Upper lobe of left lung (tissue), 6 donors: ENCODE data around the gene ABHD4. TPM values are rescaled to one million over a fixed set of nuclear protein-coding genes. Genes with fewer than 3 reads are reported as not detected.
"Not testable (repeated sequence)": the region's sequence is repeated elsewhere in the genome, so short reads cannot be mapped to it uniquely, and the experiment has no call there.

ENCODE experiments used
- ATAC-seq, 2 donors: fragments of 200-7000 bp; cut with Tn5 transposase; one replicate each; pipeline ENCODE4 v1.9.1; 2022; ENCODE audit warnings: mild to moderate bottlenecking in 2 of 2, moderate library complexity in 2 of 2; ENCODE audit not compliant: low FRiP score in 2 of 2
- DNase-seq, 2 donors: peaks; one replicate each; pipeline ENCODE4 v3.0.0-alpha.2; 2019 to 2020
- H3K27ac ChIP-seq, 4 donors: fragments of 200-600 bp; sonication (generic); one replicate each; pipeline ENCODE4 v1.5.1; 2016 to 2019
- H3K27me3 ChIP-seq, 4 donors: fragments of 200-600 bp; sonication (generic); one replicate each; pipeline ENCODE4 v1.5.1; 2017 to 2019
- H3K36me3 ChIP-seq, 4 donors: fragments of 200-600 bp; sonication (generic); one replicate each; pipeline ENCODE4 v1.5.1; 2016 to 2019
- H3K4me1 ChIP-seq, 4 donors: fragments of 200-600 bp; sonication (generic); one replicate each; pipeline ENCODE4 v1.5.1; 2018 to 2019
- H3K4me3 ChIP-seq, 4 donors: fragments of 200-600 bp; sonication (generic); one replicate each; pipeline ENCODE4 v1.5.1; 2017 to 2019; ENCODE audit warnings: mild to moderate bottlenecking in 2 of 4, moderate library complexity in 1 of 4
- H3K9me3 ChIP-seq, 4 donors: fragments of 200-600 bp; sonication (generic); one replicate each; pipeline ENCODE4 v1.5.1; 2018 to 2019
- EP300 ChIP-seq, 4 donors: sonication (generic); formaldehyde crosslinking; IDR thresholded peaks; one replicate each; pipeline ENCODE4 v1.5.1; 2017; ENCODE audit warnings: antibody characterized with exemption in 4 of 4, control low read depth in 2 of 4
- POLR2A ChIP-seq, 4 donors: fragments of 450-650 bp; IDR thresholded peaks; one replicate each; pipeline ENCODE4 v1.5.1; 2016 to 2017; ENCODE audit warnings: antibody characterized with exemption in 4 of 4, mild to moderate bottlenecking in 2 of 4
- POLR2AphosphoS5 ChIP-seq, 2 donors: sonication (generic); formaldehyde crosslinking; IDR thresholded peaks; one replicate each; pipeline ENCODE4 v1.5.1; 2017; ENCODE audit warnings: antibody characterized with exemption in 2 of 2
- WGBS, 2 donors: methylation state at CpG; one replicate each; pipeline ENCODE4 v1.1.5; 2017 to 2018; 5-methylcytosine and 5-hydroxymethylcytosine counted together
- total RNA-seq, 6 donors: library from RNA; depleted of rRNA in 4 of 6; stranded (reverse); fragments of >200 nt in 4 of 6; gene quantifications; one replicate each; pipeline versions ENCODE4 v1.1.0 to v1.2.1, GENCODE V29; 2016 to 2021
- TF ChIP-seq, protein P1 (sequence below), 6 experiments: fragments of 450-650 bp in 4 of 6; fragments of 200-600 bp in 2 of 6; sonication (generic) in 2 of 6; IDR thresholded peaks; one replicate each; pipeline ENCODE4 v1.5.1; 2016 to 2019; ENCODE audit warnings: antibody characterized with exemption in 6 of 6
- donor health status: DM: no; HTN: no; CAD: no; lungs with moderate emphysema.
- donor health status: DM: no; HTN: yes; CAD: no; lungs with severe emphysema.

Gene ABHD4
- total RNA-seq, 6 donors from 2014 or later: 20.1 to 31.3 (median 26.1) TPM

DNA sequence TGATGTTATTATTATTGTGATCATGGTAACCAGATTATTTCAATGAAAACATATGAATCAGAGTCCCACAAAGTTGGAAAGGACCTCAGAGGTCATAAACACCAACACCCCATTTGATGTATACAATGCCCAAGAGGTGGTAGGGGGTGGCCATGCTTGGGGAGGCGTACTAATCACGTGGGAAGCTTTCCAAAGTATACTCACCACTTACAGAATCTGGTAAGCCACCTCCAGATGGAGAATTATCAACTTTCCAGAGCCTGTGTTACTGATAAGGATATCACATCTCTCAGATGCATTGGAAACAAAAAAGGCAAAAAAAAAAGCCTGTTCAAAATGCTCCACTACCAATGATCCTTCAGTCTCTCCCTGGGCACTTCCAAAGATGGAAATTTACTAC is 17.5 kb upstream of the ABHD4 start:
- 69 to 70% methylated on average over 2 of the region's 2 CpGs for WGBS, 2 donors
- Histone ChIP-seq H3K36me3 (peaks cover 0 to 3% (median 0%) of the 10 kb centered on the region in 4 donors), H3K27me3 (no peaks in the 10 kb centered on the region), H3K4me1 (peaks cover 13 to 22% (median 17%) of the 10 kb centered on the region in 4 donors), H3K4me3 (no peak overlapping the region), H3K27ac (no peak overlapping the region), H3K9me3 (no peaks in the 10 kb centered on the region)
- TF ChIP-seq POLR2AphosphoS5 (IDR thresholded peaks at IDR 0.05) (no peak), EP300 (IDR thresholded peaks at IDR 0.05) (no peak), POLR2A (IDR thresholded peaks at IDR 0.05) (no peak)
- TF ChIP-seq, protein P1, sequence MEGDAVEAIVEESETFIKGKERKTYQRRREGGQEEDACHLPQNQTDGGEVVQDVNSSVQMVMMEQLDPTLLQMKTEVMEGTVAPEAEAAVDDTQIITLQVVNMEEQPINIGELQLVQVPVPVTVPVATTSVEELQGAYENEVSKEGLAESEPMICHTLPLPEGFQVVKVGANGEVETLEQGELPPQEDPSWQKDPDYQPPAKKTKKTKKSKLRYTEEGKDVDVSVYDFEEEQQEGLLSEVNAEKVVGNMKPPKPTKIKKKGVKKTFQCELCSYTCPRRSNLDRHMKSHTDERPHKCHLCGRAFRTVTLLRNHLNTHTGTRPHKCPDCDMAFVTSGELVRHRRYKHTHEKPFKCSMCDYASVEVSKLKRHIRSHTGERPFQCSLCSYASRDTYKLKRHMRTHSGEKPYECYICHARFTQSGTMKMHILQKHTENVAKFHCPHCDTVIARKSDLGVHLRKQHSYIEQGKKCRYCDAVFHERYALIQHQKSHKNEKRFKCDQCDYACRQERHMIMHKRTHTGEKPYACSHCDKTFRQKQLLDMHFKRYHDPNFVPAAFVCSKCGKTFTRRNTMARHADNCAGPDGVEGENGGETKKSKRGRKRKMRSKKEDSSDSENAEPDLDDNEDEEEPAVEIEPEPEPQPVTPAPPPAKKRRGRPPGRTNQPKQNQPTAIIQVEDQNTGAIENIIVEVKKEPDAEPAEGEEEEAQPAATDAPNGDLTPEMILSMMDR (IDR thresholded peaks at IDR 0.05): no peak
- ATAC-seq (no peak), DNase-seq (no peak)

DNA sequence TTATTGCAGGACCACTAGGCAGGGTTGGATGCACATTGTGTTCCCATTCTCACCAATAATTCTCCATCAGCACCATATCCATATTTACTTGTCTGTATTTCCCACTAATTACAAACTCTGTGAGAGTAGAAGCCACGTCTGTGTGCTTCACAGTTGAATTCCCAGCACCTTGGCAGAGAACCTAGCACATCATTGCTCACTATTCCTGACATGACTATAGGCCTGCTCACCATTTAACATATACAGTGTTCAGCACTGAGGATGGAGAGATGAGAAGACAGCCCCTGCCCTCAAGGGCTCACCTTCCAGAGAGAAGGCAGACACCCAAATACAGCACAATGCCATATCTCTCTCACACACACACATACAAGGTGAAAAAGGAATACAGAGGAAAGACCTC is 14.1 kb upstream of the ABHD4 start:
- Histone ChIP-seq H3K4me1 (peaks cover 25 to 42% (median 39%) of the 10 kb centered on the region in 4 donors), H3K36me3 (peaks cover 0 to 3% (median 0%) of the 10 kb centered on the region in 4 donors), H3K4me3 (no peak overlapping the region), H3K27ac (no peak overlapping the region), H3K9me3 (no peaks in the 10 kb centered on the region), H3K27me3 (no peaks in the 10 kb centered on the region)
- ATAC-seq (no peak), DNase-seq (no peak)
- 76 to 90% methylated on average over 1 of the region's 1 CpG for WGBS, 2 donors
- TF ChIP-seq POLR2A (IDR thresholded peaks at IDR 0.05) (no peak), POLR2AphosphoS5 (IDR thresholded peaks at IDR 0.05) (no peak), EP300 (IDR thresholded peaks at IDR 0.05) (no peak)
- TF ChIP-seq, protein P1 (IDR thresholded peaks at IDR 0.05): no peak

DNA sequence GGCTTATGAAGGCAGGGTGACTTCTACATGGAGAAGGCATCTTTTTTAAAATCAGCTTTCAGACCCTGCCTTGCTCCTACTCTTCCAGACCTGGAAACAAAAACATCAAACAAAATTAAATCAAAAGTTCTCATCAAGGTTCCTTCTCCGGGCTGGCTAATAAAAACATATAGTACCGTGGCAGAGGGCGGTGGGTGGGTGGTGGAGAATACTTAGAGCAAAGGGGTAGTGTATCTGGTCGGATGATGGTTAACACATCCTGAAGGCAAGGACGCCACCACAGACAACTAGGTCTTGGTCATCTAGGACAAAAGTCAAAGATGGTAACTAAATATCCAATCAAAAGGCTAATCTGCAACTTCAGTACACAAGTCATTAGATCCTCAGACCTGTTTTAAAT is 10.9 kb upstream of the ABHD4 start:
- H3K4me1 ChIP-seq: peaks cover 30 to 51% (median 43%) of the 10 kb centered on the region in 4 donors
- H3K36me3 ChIP-seq: peaks cover 0 to 3% (median 0%) of the 10 kb centered on the region in 4 donors

DNA sequence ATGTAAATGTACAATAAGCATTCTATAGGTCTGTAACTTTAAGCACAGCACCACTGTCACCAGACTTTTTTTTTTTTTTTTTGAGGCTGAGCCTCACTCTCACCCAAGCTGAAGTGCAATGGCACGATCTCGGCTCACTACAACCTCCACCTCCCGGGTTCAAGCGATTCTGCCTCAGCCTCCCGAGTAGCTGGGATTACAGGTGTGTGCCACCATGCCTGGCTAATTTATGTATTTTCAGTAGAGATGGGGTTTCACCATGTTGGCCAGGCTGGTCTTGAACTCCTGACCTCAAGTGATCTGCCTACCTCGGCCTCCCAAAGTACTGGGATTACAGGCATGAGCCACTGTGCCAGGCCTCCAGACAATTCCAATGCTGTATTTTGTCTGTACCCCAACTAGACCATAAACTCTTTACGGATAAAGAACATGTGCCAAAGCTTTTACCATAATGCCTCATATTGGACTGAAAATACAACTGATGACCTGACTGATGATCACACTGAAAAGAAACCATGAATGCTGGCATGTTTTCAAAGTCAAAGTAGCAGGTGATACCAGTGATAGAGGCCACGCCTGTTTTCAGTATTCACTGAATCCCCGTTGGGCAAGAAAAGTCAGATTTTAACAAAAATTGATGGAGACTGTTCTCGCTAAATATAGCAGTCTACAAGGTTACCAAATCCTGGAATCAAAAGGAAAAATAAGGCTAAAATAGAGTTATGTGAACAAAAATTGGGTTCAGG is 10.2 kb upstream of the ABHD4 start:
- DNase-seq, H3K36me3 ChIP-seq, ATAC-seq, H3K27me3 ChIP-seq, H3K9me3 ChIP-seq: not testable (repeated sequence)
- Histone ChIP-seq H3K27ac (peak overlapping the region in 3 of 4 donors; percentile 87 to 95 (median 90)), H3K4me3 (peak overlapping the region in 3 of 4 donors; percentile 65 to 85 (median 65)), H3K4me1 (peaks cover 30 to 51% (median 43%) of the 10 kb centered on the region in 4 donors)
- WGBS, 2 donors: 80 to 81% methylated on average over 10 of the region's 10 CpGs

More for the DNA sequence above, 10.9 kb upstream of the ABHD4 start:
- H3K4me3 ChIP-seq: no peak overlapping the region
- no peaks in the 10 kb centered on the region for H3K27me3 ChIP-seq
- 93 to 95% methylated on average over 5 of the region's 5 CpGs for WGBS, 2 donors
- DNase-seq: no peak
- H3K27ac ChIP-seq: no peak overlapping the region
- no peak for ATAC-seq
- H3K9me3 ChIP-seq: no peaks in the 10 kb centered on the region
- TF ChIP-seq POLR2A (IDR thresholded peaks at IDR 0.05): no peak
- TF ChIP-seq, protein P1 (IDR thresholded peaks at IDR 0.05): no peak
- no peak for TF ChIP-seq EP300 (IDR thresholded peaks at IDR 0.05)
- TF ChIP-seq POLR2AphosphoS5 (IDR thresholded peaks at IDR 0.05): no peak

DNA sequence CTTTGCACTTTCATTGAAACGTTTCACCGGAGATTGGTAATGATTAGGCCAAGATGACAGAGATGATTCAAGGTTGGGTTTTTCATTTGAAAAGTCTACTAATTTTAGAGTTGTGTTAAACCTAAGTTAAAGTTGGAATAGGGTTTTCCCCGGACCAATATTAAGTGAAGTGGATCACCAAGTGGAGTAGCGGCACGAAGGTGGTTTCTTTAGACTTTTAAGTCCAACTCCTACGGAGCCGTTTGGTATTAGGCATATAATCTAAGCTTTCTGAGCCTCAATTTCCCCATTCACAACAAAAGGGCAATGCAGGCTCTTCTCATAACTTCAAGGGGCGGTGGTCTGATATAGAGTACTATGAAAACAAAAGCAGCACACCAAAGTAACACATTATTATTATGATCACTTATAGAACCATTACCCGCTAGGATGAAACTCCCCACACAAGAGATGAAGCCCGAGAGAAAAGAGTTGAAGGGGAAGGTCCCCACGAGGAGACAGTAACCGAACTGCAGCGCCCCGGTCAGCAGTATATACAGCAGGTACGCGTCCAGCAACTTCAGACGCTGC is 9.5 kb upstream of the ABHD4 start:
- DNase-seq (no peak), ATAC-seq (no peak)
- Histone ChIP-seq H3K36me3 (peaks cover 0 to 3% (median 0%) of the 10 kb centered on the region in 4 donors), H3K27ac (peak overlapping the region; percentile 87 to 95 (median 92)), H3K27me3 (no peaks in the 10 kb centered on the region), H3K9me3 (no peaks in the 10 kb centered on the region), H3K4me1 (peaks cover 30 to 47% (median 39%) of the 10 kb centered on the region in 4 donors), H3K4me3 (peak overlapping the region; percentile 65 to 85 (median 73))
- TF ChIP-seq POLR2A (IDR thresholded peaks at IDR 0.05) (no peak), POLR2AphosphoS5 (IDR thresholded peaks at IDR 0.05) (no peak), EP300 (IDR thresholded peaks at IDR 0.05) (no peak)
- TF ChIP-seq, protein P1 (IDR thresholded peaks at IDR 0.05): no peak
- 2% methylated on average over 17 of the region's 17 CpGs for WGBS, 2 donors
